GM13977 (cell line): ENCODE measurements around the gene MOGAT1.

Experiments used
- DNase-seq: peaks from one replicate; pipeline ENCODE4 v3.0.0; 2012; ENCODE audit warnings: low spot score
- CTCF ChIP-seq: IDR thresholded peaks from 2 replicates; pipeline ENCODE4 v1.5.1; 2012; ENCODE audit warnings: mild to moderate bottlenecking, control low read depth; ENCODE audit not compliant: insufficient read depth; ENCODE audit errors: extremely low read depth, missing control alignments
- in situ Hi-C: fragments of 300-500 bp; cut with MboI; formaldehyde crosslinking; loops from one replicate; pipeline ENCODE4 v1.12.0; 2022; ENCODE audit warnings: low sequenced_read_pairs, low pct_unique_long_range_greater_than_20kb, mixed read lengths, inconsistent platforms; ENCODE audit not compliant: unreplicated experiment

The MOGAT1 gene

GRCh38 chr2:222693837-222694236 is 22.4 kb downstream of the MOGAT1 start:
- peak; percentile 24 for TF ChIP-seq CTCF
- in situ Hi-C loops, result loop anchor here (10.0 kb wide), 1 partner anchor 211 kb away; no protein-coding TSS in a partner anchor
- no peak for DNase-seq

GRCh38 chr2:222698276-222698675 is 26.8 kb downstream of the MOGAT1 start:
- in situ Hi-C loops, result loop anchor here (10.0 kb wide), 1 partner anchor 207 kb away; no protein-coding TSS in a partner anchor
- DNase-seq, result no peak
- TF ChIP-seq CTCF, result no peak

GRCh38 chr2:222701233-222701632 is 29.8 kb downstream of the MOGAT1 start:
- no peak for DNase-seq
- no peak for TF ChIP-seq CTCF
- in situ Hi-C loops, result no loop called here

- no peak for TF ChIP-seq CTCF
- no peak for DNase-seq
- in situ Hi-C loops, result no loop called here
Observed at GRCh38 chr2:222701721-222702131, 30.3 kb downstream of the MOGAT1 start.

- no peak for TF ChIP-seq CTCF
- DNase-seq, result no peak
- in situ Hi-C loops, result no loop called here
Observed at GRCh38 chr2:222703091-222703490, 31.6 kb downstream of the MOGAT1 start.

- DNase-seq, result no peak
- TF ChIP-seq CTCF, result no peak
- in situ Hi-C loops, result no loop called here
Observed at GRCh38 chr2:222703886-222704285, 32.4 kb downstream of the MOGAT1 start.

- DNase-seq, result no peak
- no peak for TF ChIP-seq CTCF
- in situ Hi-C loops, result no loop called here
Observed at GRCh38 chr2:222706616-222707015, 35.2 kb downstream of the MOGAT1 start.
